Measurements from ENCODE around the gene TOP2A. TPM values are rescaled to one million over a fixed set of nuclear protein-coding genes. Genes with fewer than 3 reads are reported as not detected.

Gene TOP2A
- total and polyA plus RNA-seq, 9 of the 15 experiments (the other 6 are each of a cell fraction or from before 2014, with no cell fraction given), result 133 to 347 (median 259) TPM

DNA sequence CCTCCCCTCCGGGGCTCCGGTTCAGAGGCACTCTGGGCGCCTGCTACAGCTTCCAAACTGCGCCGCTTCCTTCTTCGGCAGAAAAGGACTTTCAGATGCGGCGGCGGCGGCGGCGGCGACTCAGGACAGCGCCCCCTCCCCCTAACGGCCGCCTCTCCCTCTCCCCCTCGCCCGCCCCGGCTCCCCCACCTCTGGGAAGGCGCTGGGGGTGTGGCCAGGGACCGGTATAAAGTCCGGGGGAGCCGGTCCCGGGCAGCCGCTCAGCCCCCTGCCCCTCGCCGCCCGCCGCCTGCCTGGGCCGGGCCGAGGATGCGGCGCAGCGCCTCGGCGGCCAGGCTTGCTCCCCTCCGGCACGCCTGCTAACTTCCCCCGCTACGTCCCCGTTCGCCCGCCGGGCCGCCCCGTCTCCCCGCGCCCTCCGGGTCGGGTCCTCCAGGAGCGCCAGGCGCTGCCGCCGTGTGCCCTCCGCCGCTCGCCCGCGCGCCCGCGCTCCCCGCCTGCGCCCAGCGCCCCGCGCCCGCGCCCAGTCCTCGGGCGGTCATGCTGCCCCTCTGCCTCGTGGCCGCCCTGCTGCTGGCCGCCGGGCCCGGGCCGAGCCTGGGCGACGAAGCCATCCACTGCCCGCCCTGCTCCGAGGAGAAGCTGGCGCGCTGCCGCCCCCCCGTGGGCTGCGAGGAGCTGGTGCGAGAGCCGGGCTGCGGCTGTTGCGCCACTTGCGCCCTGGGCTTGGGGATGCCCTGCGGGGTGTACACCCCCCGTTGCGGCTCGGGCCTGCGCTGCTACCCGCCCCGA, 25.7 kb upstream of the TOP2A start, which contains the start of gene IGFBP4 (continued):
- TF ChIP-seq, protein P1, sequence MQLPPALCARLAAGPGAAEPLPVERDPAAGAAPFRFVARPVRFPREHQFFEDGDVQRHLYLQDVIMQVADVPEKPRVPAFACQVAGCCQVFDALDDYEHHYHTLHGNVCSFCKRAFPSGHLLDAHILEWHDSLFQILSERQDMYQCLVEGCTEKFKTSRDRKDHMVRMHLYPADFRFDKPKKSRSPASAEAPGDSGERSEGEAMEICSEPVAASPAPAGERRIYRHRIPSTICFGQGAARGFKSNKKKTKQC (CRISPR knock-in tag; IDR thresholded peaks at IDR 0.05), result 0 out of 2 replicates have a peak, but pooled peaks have one; percentile 26
- TF ChIP-seq TCF7 (IDR thresholded peaks at IDR 0.05; ENCODE audit: borderline replicate concordance), result 0 out of 2 replicates have a peak, but pooled peaks have one; percentile 9
- peak; percentile 76 for TF ChIP-seq CXXC5 (CRISPR knock-in tag; IDR thresholded peaks at IDR 0.05)
- TF ChIP-seq HDAC2 (IDR thresholded peaks at IDR 0.05), result no peak
- TF ChIP-seq, protein P2, sequence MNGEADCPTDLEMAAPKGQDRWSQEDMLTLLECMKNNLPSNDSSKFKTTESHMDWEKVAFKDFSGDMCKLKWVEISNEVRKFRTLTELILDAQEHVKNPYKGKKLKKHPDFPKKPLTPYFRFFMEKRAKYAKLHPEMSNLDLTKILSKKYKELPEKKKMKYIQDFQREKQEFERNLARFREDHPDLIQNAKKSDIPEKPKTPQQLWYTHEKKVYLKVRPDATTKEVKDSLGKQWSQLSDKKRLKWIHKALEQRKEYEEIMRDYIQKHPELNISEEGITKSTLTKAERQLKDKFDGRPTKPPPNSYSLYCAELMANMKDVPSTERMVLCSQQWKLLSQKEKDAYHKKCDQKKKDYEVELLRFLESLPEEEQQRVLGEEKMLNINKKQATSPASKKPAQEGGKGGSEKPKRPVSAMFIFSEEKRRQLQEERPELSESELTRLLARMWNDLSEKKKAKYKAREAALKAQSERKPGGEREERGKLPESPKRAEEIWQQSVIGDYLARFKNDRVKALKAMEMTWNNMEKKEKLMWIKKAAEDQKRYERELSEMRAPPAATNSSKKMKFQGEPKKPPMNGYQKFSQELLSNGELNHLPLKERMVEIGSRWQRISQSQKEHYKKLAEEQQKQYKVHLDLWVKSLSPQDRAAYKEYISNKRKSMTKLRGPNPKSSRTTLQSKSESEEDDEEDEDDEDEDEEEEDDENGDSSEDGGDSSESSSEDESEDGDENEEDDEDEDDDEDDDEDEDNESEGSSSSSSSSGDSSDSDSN (IDR thresholded peaks at IDR 0.05; ENCODE audit: borderline replicate concordance in 1 of 2, low read depth in 2 of 2, low read length in 2 of 2), result peak; percentile 22 to 92; a peak in 2 of 4 replicates
- TF ChIP-seq, protein P3, sequence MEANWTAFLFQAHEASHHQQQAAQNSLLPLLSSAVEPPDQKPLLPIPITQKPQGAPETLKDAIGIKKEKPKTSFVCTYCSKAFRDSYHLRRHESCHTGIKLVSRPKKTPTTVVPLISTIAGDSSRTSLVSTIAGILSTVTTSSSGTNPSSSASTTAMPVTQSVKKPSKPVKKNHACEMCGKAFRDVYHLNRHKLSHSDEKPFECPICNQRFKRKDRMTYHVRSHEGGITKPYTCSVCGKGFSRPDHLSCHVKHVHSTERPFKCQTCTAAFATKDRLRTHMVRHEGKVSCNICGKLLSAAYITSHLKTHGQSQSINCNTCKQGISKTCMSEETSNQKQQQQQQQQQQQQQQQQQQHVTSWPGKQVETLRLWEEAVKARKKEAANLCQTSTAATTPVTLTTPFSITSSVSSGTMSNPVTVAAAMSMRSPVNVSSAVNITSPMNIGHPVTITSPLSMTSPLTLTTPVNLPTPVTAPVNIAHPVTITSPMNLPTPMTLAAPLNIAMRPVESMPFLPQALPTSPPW (CRISPR knock-in tag; IDR thresholded peaks at IDR 0.05), result peak; percentile 87
- peak; percentile 70 for TF ChIP-seq SMAD4 (CRISPR knock-in tag; conservative IDR thresholded peaks at IDR 0.05)
- peak; percentile 79 for TF ChIP-seq L3MBTL2 (IDR thresholded peaks at IDR 0.05)
- TF ChIP-seq ARID2 (IDR thresholded peaks at IDR 0.05), result peak; percentile 48; the same call in 1 of the 2 replicates
- TF ChIP-seq, protein P4, sequence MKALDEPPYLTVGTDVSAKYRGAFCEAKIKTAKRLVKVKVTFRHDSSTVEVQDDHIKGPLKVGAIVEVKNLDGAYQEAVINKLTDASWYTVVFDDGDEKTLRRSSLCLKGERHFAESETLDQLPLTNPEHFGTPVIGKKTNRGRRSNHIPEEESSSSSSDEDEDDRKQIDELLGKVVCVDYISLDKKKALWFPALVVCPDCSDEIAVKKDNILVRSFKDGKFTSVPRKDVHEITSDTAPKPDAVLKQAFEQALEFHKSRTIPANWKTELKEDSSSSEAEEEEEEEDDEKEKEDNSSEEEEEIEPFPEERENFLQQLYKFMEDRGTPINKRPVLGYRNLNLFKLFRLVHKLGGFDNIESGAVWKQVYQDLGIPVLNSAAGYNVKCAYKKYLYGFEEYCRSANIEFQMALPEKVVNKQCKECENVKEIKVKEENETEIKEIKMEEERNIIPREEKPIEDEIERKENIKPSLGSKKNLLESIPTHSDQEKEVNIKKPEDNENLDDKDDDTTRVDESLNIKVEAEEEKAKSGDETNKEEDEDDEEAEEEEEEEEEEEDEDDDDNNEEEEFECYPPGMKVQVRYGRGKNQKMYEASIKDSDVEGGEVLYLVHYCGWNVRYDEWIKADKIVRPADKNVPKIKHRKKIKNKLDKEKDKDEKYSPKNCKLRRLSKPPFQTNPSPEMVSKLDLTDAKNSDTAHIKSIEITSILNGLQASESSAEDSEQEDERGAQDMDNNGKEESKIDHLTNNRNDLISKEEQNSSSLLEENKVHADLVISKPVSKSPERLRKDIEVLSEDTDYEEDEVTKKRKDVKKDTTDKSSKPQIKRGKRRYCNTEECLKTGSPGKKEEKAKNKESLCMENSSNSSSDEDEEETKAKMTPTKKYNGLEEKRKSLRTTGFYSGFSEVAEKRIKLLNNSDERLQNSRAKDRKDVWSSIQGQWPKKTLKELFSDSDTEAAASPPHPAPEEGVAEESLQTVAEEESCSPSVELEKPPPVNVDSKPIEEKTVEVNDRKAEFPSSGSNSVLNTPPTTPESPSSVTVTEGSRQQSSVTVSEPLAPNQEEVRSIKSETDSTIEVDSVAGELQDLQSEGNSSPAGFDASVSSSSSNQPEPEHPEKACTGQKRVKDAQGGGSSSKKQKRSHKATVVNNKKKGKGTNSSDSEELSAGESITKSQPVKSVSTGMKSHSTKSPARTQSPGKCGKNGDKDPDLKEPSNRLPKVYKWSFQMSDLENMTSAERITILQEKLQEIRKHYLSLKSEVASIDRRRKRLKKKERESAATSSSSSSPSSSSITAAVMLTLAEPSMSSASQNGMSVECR (CRISPR knock-in tag; IDR thresholded peaks at IDR 0.05), result 0 out of 2 replicates have a peak, but pooled peaks have one; percentile 44
- TF ChIP-seq POLR2A (conservative IDR thresholded peaks at IDR 0.05), result peak; percentile 31; the same call in 1 of the 2 replicates
- TF ChIP-seq GTF2A2 (tag; IDR thresholded peaks at IDR 0.05), result peak; percentile 64; the same call in 1 of the 2 replicates
- peak; percentile 93 for TF ChIP-seq HNRNPL (IDR thresholded peaks at IDR 0.05; ENCODE audit: low read depth, low read length)
- TF ChIP-seq RBFOX2 (IDR thresholded peaks at IDR 0.05; ENCODE audit: low read depth, low read length), result peak; percentile 82
- TF ChIP-seq SMARCA4 (IDR thresholded peaks at IDR 0.05), result 0 out of 2 replicates have a peak, but pooled peaks have one; percentile 21
- peak; percentile 85 for TF ChIP-seq POLR2G (IDR thresholded peaks at IDR 0.05; ENCODE audit: low read depth, low read length)
- TF ChIP-seq ZNF444 (CRISPR knock-in tag; IDR thresholded peaks at IDR 0.05), result peak; percentile 99
